Measurements from ENCODE around the gene SHMT2. TPM values are rescaled to one million over a fixed set of nuclear protein-coding genes. Genes with fewer than 3 reads are reported as not detected.
A peak's percentile ranks its signal among the peaks of the same experiment; 100 is the strongest.

SHMT2 gene
- 65.1 TPM for total RNA-seq

- peak; percentile 97 for DNase-seq (ENCODE audit: low spot score)
Measured at GRCh38 chr12:57229634-57230380, at the start of gene SHMT2. SHMT2 (plus strand) TSS chr12:57229711; CDS start chr12:57229779, 68 bp downstream.

- no peak for DNase-seq (ENCODE audit: low spot score)
Measured at GRCh38 chr12:57180321-57180989, 49.1 kb upstream of the SHMT2 start.

DNA sequence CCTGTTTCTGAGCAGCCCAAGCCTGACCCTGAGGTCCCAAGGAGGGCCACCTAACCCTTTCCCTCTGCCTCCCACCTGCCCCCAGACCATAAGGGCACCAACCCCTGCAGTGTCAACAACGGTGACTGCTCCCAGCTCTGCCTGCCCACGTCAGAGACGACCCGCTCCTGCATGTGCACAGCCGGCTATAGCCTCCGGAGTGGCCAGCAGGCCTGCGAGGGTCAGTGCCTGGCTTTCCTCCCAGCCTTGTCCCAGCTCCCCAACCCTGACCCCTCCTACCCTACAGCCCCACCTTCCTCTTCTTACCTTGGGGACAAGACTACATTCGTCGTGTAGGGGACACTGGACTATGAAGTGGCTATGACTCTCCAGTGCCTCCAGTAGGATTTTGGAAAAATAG, 48.4 kb upstream of the SHMT2 start:
- no peak for DNase-seq (ENCODE audit: low spot score)

DNA sequence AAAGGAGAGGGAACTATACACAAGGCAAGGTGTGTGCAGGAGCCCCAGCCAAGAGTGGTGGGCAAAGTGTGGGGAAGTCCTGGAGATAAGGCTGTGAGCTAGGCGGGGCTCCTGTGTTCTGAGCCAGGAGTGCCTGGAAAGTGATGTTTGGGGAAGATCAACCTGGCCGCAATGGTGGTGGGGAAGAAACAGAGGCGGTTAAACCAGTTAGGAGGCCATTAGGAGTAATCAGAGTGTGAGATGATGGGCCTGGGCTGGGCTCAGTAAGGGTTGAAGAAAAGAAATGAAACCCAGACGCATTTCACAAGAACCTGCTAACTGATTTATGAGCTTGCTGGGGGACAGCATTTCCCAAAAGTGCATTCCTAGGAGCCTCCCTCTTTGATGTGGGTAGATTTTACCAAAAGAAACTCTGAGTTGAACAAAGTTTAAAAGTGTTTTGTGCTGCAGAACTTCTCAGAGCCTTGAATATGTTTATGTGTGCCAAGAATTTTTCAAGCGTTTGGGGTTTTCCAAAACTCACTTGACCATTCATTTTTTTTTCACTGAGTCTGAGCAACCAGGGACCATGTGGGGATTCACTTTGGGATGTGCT, 47.9 kb upstream of the SHMT2 start:
- no peak for DNase-seq (ENCODE audit: low spot score)

GRCh38 chr12:57182918-57183575, 46.5 kb upstream of the SHMT2 start:
- DNase-seq (ENCODE audit: low spot score) = peak; percentile 77

DNA sequence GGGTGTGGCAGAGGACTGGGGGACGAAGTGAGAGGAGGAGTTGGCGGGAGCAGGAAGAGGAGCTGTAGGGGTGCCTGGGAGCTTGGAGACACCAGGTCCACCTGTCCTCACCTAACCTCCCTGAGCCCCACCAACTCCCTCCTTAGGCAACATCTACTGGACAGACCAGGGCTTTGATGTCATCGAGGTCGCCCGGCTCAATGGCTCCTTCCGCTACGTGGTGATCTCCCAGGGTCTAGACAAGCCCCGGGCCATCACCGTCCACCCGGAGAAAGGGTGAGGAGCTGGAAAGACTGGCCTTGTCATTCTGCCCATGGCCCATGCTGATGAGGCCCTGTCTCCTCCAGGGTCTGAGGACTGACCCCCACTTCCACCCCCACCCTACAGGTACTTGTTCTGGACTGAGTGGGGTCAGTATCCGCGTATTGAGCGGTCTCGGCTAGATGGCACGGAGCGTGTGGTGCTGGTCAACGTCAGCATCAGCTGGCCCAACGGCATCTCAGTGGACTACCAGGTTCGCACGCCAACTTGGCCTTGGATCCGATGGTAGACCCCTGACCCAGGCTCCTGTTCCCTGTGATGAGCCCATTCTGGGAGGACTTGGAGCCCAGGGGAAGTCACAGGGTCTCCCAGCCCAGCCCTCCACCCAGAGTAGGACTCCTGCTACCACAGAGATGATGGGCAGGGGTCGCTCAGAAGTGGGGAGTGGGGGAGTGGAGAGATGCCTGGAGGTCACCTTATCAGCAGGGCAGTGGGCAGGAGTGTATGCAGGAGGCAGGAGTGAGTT, 45.4 kb upstream of the SHMT2 start:
- DNase-seq (ENCODE audit: low spot score) = no peak

DNA sequence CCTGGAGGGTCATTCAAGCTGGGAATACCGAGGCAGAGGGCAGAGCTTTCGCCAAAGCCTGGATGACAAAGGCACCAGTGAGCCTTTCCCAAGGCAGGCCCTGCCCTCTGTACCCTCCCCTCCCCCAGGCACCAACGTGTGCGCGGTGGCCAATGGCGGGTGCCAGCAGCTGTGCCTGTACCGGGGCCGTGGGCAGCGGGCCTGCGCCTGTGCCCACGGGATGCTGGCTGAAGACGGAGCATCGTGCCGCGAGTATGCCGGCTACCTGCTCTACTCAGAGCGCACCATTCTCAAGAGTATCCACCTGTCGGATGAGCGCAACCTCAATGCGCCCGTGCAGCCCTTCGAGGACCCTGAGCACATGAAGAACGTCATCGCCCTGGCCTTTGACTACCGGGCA, 44.1 kb upstream of the SHMT2 start:
- no peak for DNase-seq (ENCODE audit: low spot score)

- no peak for DNase-seq (ENCODE audit: low spot score)
Measured at GRCh38 chr12:57185906-57186508, 43.5 kb upstream of the SHMT2 start.

DNA sequence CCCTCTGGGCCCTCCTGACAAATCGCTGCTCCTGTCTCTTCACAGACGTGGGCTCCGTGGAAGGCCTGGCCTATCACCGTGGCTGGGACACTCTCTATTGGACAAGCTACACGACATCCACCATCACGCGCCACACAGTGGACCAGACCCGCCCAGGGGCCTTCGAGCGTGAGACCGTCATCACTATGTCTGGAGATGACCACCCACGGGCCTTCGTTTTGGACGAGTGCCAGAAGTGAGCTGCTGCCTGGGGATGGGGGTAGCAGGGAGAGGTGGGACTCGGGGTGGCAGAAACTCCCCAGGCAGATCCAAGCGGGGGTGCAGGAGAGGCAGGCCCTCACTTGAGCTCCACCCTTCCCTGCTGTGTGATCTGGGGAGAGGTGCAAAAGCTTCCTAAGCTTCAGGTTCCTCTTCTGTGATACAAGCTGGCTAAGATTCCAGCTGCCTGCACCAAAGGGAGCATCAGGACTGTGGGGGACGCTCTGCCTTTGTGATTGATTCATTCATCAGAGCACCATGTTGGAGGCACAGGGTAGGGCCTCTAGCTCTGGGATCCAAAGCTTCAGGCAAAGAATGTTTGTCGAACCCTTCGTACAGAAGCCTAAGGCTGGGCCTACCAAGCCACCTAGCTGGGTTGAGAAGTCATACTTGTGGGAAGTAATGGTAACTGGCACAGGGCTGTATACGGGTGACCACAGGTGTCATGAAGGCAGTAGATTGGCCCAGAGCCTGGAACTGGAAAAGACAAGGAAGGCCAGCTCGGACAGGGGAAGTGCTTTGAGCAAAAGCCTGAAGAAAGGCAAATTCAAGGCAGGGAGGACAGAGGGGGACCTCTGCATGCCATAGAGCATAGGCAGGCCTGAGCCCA, 42.1 kb upstream of the SHMT2 start:
- no peak for DNase-seq (ENCODE audit: low spot score)

DNA sequence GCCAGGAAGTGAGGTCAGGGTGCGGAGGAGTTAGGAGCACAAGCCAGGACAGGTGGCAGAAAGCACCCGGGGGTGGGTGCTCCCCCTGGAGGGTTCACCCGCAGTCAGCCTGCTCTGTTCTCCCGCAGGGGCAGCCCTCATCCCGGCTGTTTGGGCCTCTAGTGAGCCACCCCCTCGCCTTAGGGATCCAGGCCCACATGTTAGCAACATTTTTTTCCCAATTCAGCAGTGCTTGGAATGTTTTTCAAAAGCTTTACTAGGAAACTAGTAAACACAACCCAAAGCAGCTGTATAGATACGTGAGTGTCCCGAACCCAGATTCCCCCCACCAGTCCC, 41.5 kb upstream of the SHMT2 start:
- DNase-seq (ENCODE audit: low spot score) = no peak

GRCh38 chr12:57190037-57190436, 39.5 kb upstream of the SHMT2 start:
- no peak for DNase-seq (ENCODE audit: low spot score)

DNA sequence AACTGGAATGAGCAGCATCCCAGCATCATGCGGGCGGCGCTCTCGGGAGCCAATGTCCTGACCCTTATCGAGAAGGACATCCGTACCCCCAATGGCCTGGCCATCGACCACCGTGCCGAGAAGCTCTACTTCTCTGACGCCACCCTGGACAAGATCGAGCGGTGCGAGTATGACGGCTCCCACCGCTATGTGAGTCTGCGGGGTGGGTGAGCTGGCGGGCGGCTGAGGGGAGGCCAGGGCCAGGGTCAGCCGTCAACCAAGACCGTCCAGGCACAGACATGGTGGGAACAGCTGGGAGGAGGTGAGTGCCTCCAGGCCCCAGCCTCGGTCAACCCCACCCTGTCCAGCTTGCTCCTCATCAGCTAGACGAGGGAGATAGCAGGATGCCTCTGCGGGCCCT, 38.7 kb upstream of the SHMT2 start:
- no peak for DNase-seq (ENCODE audit: low spot score)

DNA sequence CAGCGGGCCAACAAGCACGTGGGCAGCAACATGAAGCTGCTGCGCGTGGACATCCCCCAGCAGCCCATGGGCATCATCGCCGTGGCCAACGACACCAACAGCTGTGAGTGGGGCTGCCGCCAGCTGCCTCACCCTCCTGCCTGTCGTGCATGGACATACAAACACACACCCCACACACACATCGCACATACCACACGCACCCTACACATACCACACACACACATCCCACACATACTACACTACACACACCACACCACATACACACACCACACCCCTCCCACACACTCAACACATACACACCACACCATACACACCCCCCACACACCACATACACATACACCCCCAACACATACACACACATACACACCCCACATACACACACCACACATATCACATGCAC, 38.1 kb upstream of the SHMT2 start:
- DNase-seq (ENCODE audit: low spot score) = no peak

GRCh38 chr12:57192920-57193319, 36.6 kb upstream of the SHMT2 start:
- DNase-seq (ENCODE audit: low spot score) = no peak

- no peak for DNase-seq (ENCODE audit: low spot score)
Measured at GRCh38 chr12:57193706-57194245, 35.7 kb upstream of the SHMT2 start.

DNA sequence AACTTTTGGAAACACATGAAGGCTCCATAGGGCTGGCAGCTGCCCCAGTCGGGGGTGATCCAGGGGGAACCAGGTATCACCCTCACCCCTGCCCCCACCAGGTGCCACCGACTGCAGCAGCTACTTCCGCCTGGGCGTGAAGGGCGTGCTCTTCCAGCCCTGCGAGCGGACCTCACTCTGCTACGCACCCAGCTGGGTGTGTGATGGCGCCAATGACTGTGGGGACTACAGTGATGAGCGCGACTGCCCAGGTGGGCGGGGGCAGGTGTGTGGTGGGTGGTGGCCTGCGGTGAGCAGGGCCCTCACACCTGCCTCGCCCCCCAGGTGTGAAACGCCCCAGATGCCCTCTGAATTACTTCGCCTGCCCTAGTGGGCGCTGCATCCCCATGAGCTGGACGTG, 35.3 kb upstream of the SHMT2 start:
- no peak for DNase-seq (ENCODE audit: low spot score)

GRCh38 chr12:57195186-57195585, 34.3 kb upstream of the SHMT2 start:
- DNase-seq (ENCODE audit: low spot score) = no peak

DNA sequence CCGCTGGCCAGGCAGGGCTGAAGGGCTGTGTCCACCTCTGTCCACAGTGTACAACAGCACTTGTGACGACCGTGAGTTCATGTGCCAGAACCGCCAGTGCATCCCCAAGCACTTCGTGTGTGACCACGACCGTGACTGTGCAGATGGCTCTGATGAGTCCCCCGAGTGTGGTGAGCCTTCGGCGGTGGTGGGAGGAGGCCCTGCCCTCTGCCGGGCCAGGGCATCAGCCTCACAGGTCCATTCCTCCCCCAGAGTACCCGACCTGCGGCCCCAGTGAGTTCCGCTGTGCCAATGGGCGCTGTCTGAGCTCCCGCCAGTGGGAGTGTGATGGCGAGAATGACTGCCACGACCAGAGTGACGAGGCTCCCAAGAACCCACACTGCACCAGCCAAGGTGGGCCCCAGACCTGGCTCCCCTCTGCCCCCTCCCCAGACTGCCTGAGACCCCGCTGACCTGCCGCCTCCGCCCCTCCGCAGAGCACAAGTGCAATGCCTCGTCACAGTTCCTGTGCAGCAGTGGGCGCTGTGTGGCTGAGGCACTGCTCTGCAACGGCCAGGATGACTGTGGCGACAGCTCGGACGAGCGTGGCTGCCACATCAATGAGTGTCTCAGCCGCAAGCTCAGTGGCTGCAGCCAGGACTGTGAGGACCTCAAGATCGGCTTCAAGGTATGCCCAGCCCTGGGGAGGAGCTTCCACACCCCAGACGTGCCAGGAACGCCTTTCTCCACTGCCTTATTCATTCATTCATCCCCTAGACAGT, 33.7 kb upstream of the SHMT2 start:
- no peak for DNase-seq (ENCODE audit: low spot score)

DNA sequence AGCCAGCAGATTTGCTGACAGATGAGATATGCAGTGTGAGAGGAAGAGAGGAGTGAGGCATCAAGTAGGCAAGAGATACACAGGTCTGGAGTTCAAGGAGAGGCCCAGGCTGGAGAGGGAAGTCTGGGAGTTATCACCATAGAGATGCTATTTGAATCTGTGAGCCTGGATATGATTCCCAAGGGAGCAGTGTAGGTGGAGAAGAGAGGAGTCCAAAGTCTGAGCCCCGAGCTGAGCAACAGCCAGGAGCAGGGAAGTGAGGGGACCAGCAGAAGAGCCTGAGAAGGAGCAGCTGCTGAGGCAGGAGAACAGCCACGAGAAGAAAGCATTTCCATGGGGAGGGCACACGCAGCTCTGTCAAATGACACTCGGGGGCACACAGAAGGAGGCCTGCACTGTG, 33.1 kb upstream of the SHMT2 start:
- no peak for DNase-seq (ENCODE audit: low spot score)

All from mucosa of gallbladder (tissue), 1 donor.